A549 (cell line): Measurements from ENCODE around the gene HERC2.

Source experiments
- CBX2 ChIP-seq: fragments of 200-600 bp; sonication (generic); IDR thresholded peaks from 2 replicates; pipeline ENCODE4 v1.6.1; 2016; ENCODE audit warnings: low read depth, mild to moderate bottlenecking, borderline replicate concordance
- MAX ChIP-seq: IDR thresholded peaks from 2 replicates; pipeline ENCODE4 v1.6.1; 2012
- TF ChIP-seq, protein P1 (sequence below): fragments of >200 bp; sonication (Bioruptor Twin); formaldehyde crosslinking; IDR thresholded peaks from 3 replicates; pipeline ENCODE4 v1.5.1; 2016

- TF ChIP-seq, protein P1, sequence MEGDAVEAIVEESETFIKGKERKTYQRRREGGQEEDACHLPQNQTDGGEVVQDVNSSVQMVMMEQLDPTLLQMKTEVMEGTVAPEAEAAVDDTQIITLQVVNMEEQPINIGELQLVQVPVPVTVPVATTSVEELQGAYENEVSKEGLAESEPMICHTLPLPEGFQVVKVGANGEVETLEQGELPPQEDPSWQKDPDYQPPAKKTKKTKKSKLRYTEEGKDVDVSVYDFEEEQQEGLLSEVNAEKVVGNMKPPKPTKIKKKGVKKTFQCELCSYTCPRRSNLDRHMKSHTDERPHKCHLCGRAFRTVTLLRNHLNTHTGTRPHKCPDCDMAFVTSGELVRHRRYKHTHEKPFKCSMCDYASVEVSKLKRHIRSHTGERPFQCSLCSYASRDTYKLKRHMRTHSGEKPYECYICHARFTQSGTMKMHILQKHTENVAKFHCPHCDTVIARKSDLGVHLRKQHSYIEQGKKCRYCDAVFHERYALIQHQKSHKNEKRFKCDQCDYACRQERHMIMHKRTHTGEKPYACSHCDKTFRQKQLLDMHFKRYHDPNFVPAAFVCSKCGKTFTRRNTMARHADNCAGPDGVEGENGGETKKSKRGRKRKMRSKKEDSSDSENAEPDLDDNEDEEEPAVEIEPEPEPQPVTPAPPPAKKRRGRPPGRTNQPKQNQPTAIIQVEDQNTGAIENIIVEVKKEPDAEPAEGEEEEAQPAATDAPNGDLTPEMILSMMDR: no peak
- TF ChIP-seq CBX2 (no peak), MAX (no peak)
Observed at GRCh38 chr15:28246605-28247004, 75.4 kb downstream of the HERC2 start.
